Measurements from ENCODE around the gene COL6A1. TPM values are rescaled to one million over a fixed set of nuclear protein-coding genes. Genes with fewer than 3 reads are reported as not detected.
A peak's percentile ranks its signal among the peaks of the same experiment; 100 is the strongest.
"Not testable (repeated sequence)": the region's sequence is repeated elsewhere in the genome, so short reads cannot be mapped to it uniquely, and the experiment has no call there.

COL6A1 gene
- total RNA-seq, 1 donor from 2014 or later, result 137 TPM

DNA sequence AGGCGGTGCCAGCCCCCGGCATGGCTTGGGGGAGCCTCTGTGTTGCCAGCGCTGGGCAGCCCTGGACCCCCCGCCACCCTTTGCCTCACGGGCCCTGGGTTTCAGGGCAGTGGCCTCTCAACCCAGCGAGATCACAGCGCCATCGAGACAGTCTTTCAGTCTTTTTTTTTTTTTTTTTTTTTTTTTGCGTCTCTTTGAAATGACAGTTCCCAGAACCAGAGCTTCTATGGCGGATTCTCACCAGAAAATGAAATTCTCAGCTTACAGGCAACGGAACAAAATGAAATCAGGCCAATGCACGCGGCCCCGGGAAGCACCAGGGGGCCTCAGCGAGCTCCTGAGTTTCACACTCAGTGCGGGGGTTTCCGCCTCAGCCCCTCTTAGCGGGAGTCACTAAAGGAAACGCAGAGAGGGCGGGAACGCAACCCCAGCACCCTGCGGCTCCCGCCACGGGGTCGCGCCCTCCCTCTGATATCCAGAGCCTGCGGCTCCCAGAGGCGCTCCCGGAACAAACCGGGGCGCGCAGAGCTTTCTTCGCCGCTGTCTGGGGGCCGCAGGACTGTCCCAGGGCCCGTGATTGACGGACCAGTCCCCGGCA lies 8.0 kb upstream of the COL6A1 start:
- peaks cover 7% of the 10 kb centered on the region for H3K4me1 Mint-ChIP-seq (ENCODE audit: low read depth)
- no peaks in the 10 kb centered on the region for H3K9me3 Mint-ChIP-seq (ENCODE audit: low read depth)
- H3K27me3 Mint-ChIP-seq, result peaks cover 38% of the 10 kb centered on the region
- H3K36me3 Mint-ChIP-seq (ENCODE audit: insufficient read depth), result no peaks in the 10 kb centered on the region
- no peak overlapping the region for H3K27ac Mint-ChIP-seq
- peak overlapping the region; percentile 56 for H3K4me3 Mint-ChIP-seq (ENCODE audit: low read depth)
- TF ChIP-seq, protein P1, sequence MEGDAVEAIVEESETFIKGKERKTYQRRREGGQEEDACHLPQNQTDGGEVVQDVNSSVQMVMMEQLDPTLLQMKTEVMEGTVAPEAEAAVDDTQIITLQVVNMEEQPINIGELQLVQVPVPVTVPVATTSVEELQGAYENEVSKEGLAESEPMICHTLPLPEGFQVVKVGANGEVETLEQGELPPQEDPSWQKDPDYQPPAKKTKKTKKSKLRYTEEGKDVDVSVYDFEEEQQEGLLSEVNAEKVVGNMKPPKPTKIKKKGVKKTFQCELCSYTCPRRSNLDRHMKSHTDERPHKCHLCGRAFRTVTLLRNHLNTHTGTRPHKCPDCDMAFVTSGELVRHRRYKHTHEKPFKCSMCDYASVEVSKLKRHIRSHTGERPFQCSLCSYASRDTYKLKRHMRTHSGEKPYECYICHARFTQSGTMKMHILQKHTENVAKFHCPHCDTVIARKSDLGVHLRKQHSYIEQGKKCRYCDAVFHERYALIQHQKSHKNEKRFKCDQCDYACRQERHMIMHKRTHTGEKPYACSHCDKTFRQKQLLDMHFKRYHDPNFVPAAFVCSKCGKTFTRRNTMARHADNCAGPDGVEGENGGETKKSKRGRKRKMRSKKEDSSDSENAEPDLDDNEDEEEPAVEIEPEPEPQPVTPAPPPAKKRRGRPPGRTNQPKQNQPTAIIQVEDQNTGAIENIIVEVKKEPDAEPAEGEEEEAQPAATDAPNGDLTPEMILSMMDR (IDR thresholded peaks at IDR 0.05; ENCODE audit: unreplicated experiment), result peak; percentile 78
- DNase-seq (ENCODE audit: low spot score, unreplicated experiment), result peak; percentile 67

DNA sequence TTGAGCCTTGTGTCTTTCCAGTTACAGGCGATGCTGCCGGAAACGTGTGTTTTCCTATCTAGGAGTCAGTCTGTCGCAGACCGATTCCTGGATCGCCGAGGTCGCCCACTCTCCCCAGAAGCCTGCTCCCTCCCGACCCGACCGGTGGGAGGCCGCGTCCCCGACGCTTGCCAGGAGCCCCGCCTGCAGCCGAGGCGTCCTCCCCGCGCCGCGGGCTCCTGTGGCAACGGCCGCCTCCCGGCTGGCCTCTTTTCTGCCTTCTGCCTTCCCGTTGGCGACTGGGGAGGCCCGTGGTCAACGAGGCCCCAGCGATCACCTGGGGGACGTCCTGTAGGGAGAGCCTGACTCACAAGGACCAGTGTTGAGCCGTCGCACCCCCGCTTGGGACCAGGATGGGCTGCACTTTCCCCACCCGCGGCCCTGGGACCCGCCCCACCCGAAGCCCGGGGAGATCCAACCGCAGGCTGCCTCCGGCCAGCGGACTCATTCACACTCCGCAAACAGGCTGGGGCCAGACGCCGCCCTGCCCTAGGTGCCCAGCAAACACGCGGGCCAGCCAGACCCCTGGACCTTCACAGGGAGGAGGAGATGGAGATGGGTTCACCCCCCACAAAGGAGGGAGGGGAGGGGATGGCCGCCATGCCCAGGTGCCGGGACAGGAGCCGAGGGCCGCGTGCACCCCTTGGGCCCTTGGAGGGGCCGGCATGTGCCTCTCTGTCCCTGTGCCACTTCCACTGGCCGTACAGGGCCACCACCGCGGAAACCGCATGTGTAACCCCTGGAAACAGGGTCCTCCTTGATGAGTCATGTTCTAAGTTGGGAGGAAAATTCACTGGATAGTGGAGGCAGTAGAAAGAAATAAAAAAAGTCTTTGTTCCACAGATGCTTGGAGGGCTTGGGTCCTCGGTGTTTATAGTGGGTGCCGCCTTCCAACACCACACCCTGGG lies 7.2 kb upstream of the COL6A1 start:
- no peak for DNase-seq (ENCODE audit: low spot score, unreplicated experiment)
- Mint-ChIP-seq H3K36me3 (ENCODE audit: insufficient read depth) (no peaks in the 10 kb centered on the region), H3K27ac (no peak overlapping the region), H3K9me3 (ENCODE audit: low read depth) (no peaks in the 10 kb centered on the region), H3K4me1 (ENCODE audit: low read depth) (peaks cover 7% of the 10 kb centered on the region), H3K4me3 (ENCODE audit: low read depth) (peak overlapping the region; percentile 56), H3K27me3 (peaks cover 41% of the 10 kb centered on the region)
- TF ChIP-seq, protein P1 (IDR thresholded peaks at IDR 0.05; ENCODE audit: unreplicated experiment), result no peak

DNA sequence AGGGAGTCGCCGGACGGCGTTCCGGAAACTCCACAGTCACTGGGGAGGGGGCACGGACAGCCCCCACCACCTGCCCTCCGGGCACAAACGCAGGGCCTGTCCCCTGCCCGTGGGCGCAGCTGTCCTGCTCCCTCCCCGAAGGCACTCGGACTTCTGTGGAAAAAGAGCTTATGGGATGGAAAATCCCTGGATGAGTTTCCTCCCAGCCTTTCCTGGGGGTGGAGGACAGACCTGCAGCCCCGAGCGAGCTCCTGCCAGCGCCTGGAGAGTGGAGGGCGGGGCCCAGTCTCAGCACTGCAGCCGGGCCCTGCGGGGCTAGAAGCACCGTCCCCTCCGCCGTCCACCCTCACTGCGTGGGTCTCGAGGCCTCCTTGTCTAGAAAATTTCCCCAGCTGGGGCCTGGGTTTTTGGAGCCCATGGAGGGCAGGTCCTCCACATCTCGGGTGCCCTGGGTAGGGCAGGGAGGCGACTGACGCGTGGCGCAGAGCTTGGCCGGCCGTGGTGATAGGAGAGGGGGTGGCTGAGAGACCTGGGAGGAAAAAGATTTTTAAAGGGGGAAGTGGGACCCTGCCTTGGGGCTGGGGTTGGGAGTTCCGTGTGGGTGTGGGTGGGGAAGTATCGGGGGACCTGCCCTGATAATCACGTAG lies 6.4 kb upstream of the COL6A1 start:
- no peak for DNase-seq (ENCODE audit: low spot score, unreplicated experiment)
- H3K27me3 Mint-ChIP-seq, result peaks cover 45% of the 10 kb centered on the region
- H3K27ac Mint-ChIP-seq, result no peak overlapping the region
- no peak overlapping the region for H3K4me3 Mint-ChIP-seq (ENCODE audit: low read depth)
- H3K4me1 Mint-ChIP-seq (ENCODE audit: low read depth), result peaks cover 7% of the 10 kb centered on the region
- H3K9me3 Mint-ChIP-seq (ENCODE audit: low read depth), result no peaks in the 10 kb centered on the region
- TF ChIP-seq, protein P1 (IDR thresholded peaks at IDR 0.05; ENCODE audit: unreplicated experiment), result no peak
- H3K36me3 Mint-ChIP-seq (ENCODE audit: insufficient read depth), result no peaks in the 10 kb centered on the region

DNA sequence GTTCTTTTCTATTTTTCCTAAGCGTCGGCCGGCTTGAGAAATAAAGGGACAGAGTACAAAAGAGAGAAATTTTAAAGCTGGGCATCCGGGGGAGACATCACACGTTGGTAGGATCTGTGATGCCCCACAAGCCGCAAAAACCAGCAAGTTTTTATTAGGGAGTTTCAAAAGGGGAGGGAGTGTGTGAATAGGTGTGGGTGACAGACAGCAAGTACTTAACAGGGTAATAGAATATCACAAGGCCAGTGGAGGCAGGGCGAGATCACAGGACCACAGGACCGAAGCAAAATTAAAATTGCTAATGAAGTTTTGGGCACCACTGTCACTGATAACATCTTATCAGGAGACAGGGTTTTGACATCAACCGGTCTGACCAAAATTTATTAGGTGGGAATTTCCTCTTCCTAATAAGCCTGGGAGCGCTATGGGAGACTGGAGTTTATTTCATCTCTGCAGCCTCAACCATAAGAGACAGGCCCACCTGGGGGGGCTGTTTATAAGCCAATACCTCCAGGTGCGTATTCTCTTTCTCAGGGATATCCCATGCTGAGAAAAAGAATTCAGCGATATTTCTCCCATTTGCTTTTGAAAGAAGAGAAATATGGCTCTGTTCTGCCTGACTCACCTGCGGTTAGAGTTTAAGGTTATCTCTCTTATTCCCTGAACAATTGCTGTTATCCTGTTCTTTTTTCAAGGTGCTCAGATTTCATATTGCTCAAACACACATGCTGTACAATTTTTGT lies 5.7 kb upstream of the COL6A1 start:
- H3K4me1 Mint-ChIP-seq (ENCODE audit: low read depth); H3K36me3 Mint-ChIP-seq (ENCODE audit: insufficient read depth); H3K4me3 Mint-ChIP-seq (ENCODE audit: low read depth); H3K9me3 Mint-ChIP-seq (ENCODE audit: low read depth); H3K27ac Mint-ChIP-seq; DNase-seq (ENCODE audit: low spot score, unreplicated experiment): not testable (repeated sequence)
- peaks cover 45% of the 10 kb centered on the region for H3K27me3 Mint-ChIP-seq

DNA sequence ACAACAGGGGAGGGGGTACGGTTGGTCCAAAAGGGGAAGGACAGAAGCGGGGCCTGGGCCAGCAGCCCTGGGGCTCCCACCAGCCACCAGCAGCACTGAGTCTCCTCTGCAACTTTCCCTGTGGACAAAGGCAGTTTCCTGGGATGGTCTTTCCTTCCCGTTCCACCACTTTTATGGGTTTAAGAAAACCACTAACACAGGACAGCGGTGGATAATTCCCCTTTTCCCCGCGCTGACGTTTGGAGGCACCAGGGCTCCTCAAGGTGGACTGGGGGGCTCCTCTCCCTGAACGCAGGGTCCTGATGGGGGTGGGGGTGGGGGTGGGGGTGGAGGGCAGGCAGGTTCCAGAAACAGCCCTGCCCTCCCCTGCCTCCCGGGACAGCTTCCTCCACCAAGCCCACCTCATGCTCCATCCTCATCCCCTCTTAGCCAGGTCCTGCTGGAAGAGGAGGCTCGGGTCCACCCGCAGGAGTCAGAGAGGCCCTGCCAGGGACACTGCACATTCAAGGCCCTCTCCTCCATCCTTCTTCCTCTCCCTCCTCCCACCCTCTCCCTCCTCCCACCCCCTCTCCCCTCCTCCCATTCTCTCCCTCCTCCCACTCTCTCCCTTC lies 4.8 kb upstream of the COL6A1 start:
- Mint-ChIP-seq H3K4me3 (ENCODE audit: low read depth) (no peak overlapping the region), H3K36me3 (ENCODE audit: insufficient read depth) (no peaks in the 10 kb centered on the region), H3K9me3 (ENCODE audit: low read depth) (no peaks in the 10 kb centered on the region), H3K27ac (no peak overlapping the region), H3K27me3 (peaks cover 45% of the 10 kb centered on the region), H3K4me1 (ENCODE audit: low read depth) (peaks cover 7% of the 10 kb centered on the region)
- no peak for DNase-seq (ENCODE audit: low spot score, unreplicated experiment)
- TF ChIP-seq, protein P1 (IDR thresholded peaks at IDR 0.05; ENCODE audit: unreplicated experiment), result no peak
